H1 (cell line): ENCODE data around the gene TCF25. TPM values are rescaled to one million over a fixed set of nuclear protein-coding genes. Genes with fewer than 3 reads are reported as not detected.

Experiments
- CTCF ChIA-PET: fragments of 300-600 bp; sonication (Branson Sonifier 250); formaldehyde crosslinking; loops from one replicate; lab custom pipeline; 2021; ENCODE audit not compliant: partially characterized antibody; lab: Charles Lee
- POLR2A ChIA-PET: fragments of 300-600 bp; sonication (Branson Sonifier 250); formaldehyde crosslinking; loops from one replicate; lab custom pipeline; 2021; ENCODE audit warnings: inconsistent platforms; ENCODE audit not compliant: partially characterized antibody; lab: Charles Lee
- DNase-seq, 2 experiments: peaks; one replicate each; pipeline versions ENCODE4 v3.0.0 to v3.0.0-alpha.2; 2010 to 2022; ENCODE audit warnings: low spot score in 2 of 2, low read depth in 1 of 2, mixed read lengths in 1 of 2
- FAIRE-seq: peaks from 2 replicates; lab custom pipeline; 2011; peaks lifted over from hg19 to GRCh38; lab: Jason Lieb, UNC
- H2AFZ ChIP-seq: 2 replicates; pipeline ENCODE4 v1.8.1; 2012; ENCODE audit warnings: low read length, inconsistent platforms
- H2AK5ac ChIP-seq: 2 replicates; pipeline ENCODE4 v1.6.1; 2013; ENCODE audit warnings: low read depth, low read length
- H2BK120ac ChIP-seq: replicated peaks from 2 replicates; pipeline ENCODE3; 2013; ENCODE audit warnings: low read depth, low read length, inconsistent platforms
- H2BK12ac ChIP-seq: 2 replicates; pipeline ENCODE4 v1.6.1; 2013; ENCODE audit warnings: low read depth, low read length
- H2BK15ac ChIP-seq: 2 replicates; pipeline ENCODE4 v1.6.1; 2013; ENCODE audit warnings: low read length
- H2BK20ac ChIP-seq: 2 replicates; pipeline ENCODE4 v1.6.1; 2013; ENCODE audit warnings: low read length
- H2BK5ac ChIP-seq: 2 replicates; pipeline ENCODE4 v1.6.1; 2013; ENCODE audit warnings: low read depth, low read length
- H3K14ac ChIP-seq: 2 replicates; pipeline ENCODE4 v1.6.1; 2013; ENCODE audit warnings: inconsistent platforms; ENCODE audit not compliant: insufficient read length
- H3K18ac ChIP-seq: 2 replicates; pipeline ENCODE4 v1.6.1; 2013; ENCODE audit warnings: low read length; ENCODE audit errors: extremely low read depth
- H3K23ac ChIP-seq: 2 replicates; pipeline ENCODE4 v1.6.1; 2013; ENCODE audit warnings: inconsistent platforms; ENCODE audit not compliant: insufficient read length
- H3K23me2 ChIP-seq: 2 replicates; pipeline ENCODE4 v1.6.1; 2013; ENCODE audit warnings: low read depth, low read length
- H3K27ac ChIP-seq: 2 replicates; pipeline ENCODE4 v1.6.1; 2011; ENCODE audit warnings: low read depth, low read length, inconsistent platforms
- H3K27me3 ChIP-seq, 4 experiments: replicated peaks in 1 of 4; 1 replicate in 1 of 4; 2 replicates in 3 of 4; pipeline versions ENCODE4 v1.6.1 to v1.8.1; 2011 to 2013; ENCODE audit warnings: low read length in 3 of 4, mild to moderate bottlenecking in 3 of 4, inconsistent platforms in 2 of 4, mixed read lengths in 2 of 4, moderate library complexity in 1 of 4; ENCODE audit not compliant: control insufficient read depth in 3 of 4, insufficient read depth in 3 of 4; ENCODE audit errors: extremely low read depth in 1 of 4
- H3K36me3 ChIP-seq, 4 experiments: 2 replicates each; pipeline versions ENCODE4 v1.6.1 to v1.8.1; 2011 to 2013; ENCODE audit warnings: mild to moderate bottlenecking in 4 of 4, low read length in 3 of 4, moderate library complexity in 2 of 4, control low read depth in 1 of 4, inconsistent platforms in 1 of 4; ENCODE audit not compliant: insufficient read depth in 4 of 4, control insufficient read depth in 2 of 4
- H3K4ac ChIP-seq: replicated peaks from 2 replicates; pipeline ENCODE3; 2013; ENCODE audit warnings: low read length, low read depth, mixed read lengths, inconsistent platforms; ENCODE audit not compliant: insufficient read length
- H3K4me1 ChIP-seq, 4 experiments: replicated peaks in 1 of 4; 1 replicate in 1 of 4; 2 replicates in 3 of 4; pipeline versions ENCODE4 v1.6.1 to v1.8.1; 2011 to 2013; ENCODE audit warnings: low read length in 3 of 4, inconsistent platforms in 2 of 4, mixed read lengths in 1 of 4; ENCODE audit not compliant: insufficient read depth in 4 of 4, control insufficient read depth in 3 of 4
- H3K4me2 ChIP-seq, 2 experiments: 2 replicates each; pipeline versions ENCODE4 v1.6.1 to v1.8.1; 2011 to 2013; ENCODE audit warnings: low read depth in 2 of 2, low read length in 2 of 2, control low read depth in 1 of 2, inconsistent platforms in 1 of 2, mild to moderate bottlenecking in 1 of 2; ENCODE audit not compliant: insufficient read depth in 1 of 2
- H3K4me3 ChIP-seq, 4 experiments: fragments of 200-600, 300-600 bp in 1 of 4; sonication (generic), shearing (Covaris generic), sonication (Bioruptor Twin) in 1 of 4; 2 replicates each; pipeline versions ENCODE4 v1.5.1 to v1.8.1; 2011 to 2016; ENCODE audit warnings: low read length in 4 of 4, low read depth in 3 of 4, control low read depth in 2 of 4, inconsistent platforms in 2 of 4, mild to moderate bottlenecking in 2 of 4, mixed read lengths in 1 of 4, moderate library complexity in 1 of 4; ENCODE audit not compliant: insufficient read depth in 2 of 4; ENCODE audit errors: extremely low read depth in 1 of 4
- H3K56ac ChIP-seq: replicated peaks from 2 replicates; pipeline ENCODE3; 2013; ENCODE audit warnings: low read depth, mild to moderate bottlenecking, mixed read lengths, low read length, inconsistent platforms; ENCODE audit not compliant: insufficient read length
- H3K79me1 ChIP-seq: 2 replicates; pipeline ENCODE4 v1.6.1; 2013; ENCODE audit warnings: low read depth, low read length, control low read depth
- H3K79me2 ChIP-seq, 2 experiments: 2 replicates each; pipeline versions ENCODE4 v1.6.1 to v1.8.1; 2012 to 2013; ENCODE audit warnings: low read length in 2 of 2, mild to moderate bottlenecking in 2 of 2, inconsistent platforms in 1 of 2; ENCODE audit not compliant: insufficient read depth in 2 of 2, control insufficient read depth in 1 of 2
- H3K9ac ChIP-seq, 4 experiments: replicated peaks in 1 of 4; 1 replicate in 1 of 4; 2 replicates in 3 of 4; pipeline versions ENCODE4 v1.6.1 to v1.8.1; 2011 to 2013; ENCODE audit warnings: low read depth in 3 of 4, low read length in 3 of 4, control low read depth in 2 of 4, mild to moderate bottlenecking in 2 of 4, moderate library complexity in 2 of 4, inconsistent platforms in 1 of 4; ENCODE audit errors: extremely low read depth in 1 of 4
- H3K9me3 ChIP-seq, 2 experiments: 2 replicates each; pipeline versions ENCODE4 v1.6.1 to v1.8.1; 2012 to 2013; ENCODE audit warnings: mild to moderate bottlenecking in 2 of 2, moderate library complexity in 2 of 2, control low read depth in 1 of 2, inconsistent platforms in 1 of 2, low read depth in 1 of 2, low read length in 1 of 2, mixed read lengths in 1 of 2; ENCODE audit not compliant: insufficient read depth in 2 of 2
- H4K20me1 ChIP-seq, 2 experiments: replicated peaks in 1 of 2; 2 replicates each; pipeline versions ENCODE3 to v1.8.1; 2011 to 2013; ENCODE audit warnings: inconsistent platforms in 2 of 2, low read length in 2 of 2, mild to moderate bottlenecking in 1 of 2; ENCODE audit not compliant: insufficient read depth in 2 of 2, control insufficient read depth in 1 of 2
- H4K5ac ChIP-seq: 2 replicates; pipeline ENCODE4 v1.6.1; 2013; ENCODE audit warnings: low read length, low read depth, mixed read lengths, inconsistent platforms; ENCODE audit not compliant: insufficient read length
- H4K8ac ChIP-seq: 2 replicates; pipeline ENCODE4 v1.8.0; 2013; ENCODE audit warnings: mild to moderate bottlenecking, moderate library complexity, low read length, inconsistent platforms; ENCODE audit not compliant: insufficient read depth; ENCODE audit errors: extremely low read depth
- H4K91ac ChIP-seq: replicated peaks from 2 replicates; pipeline ENCODE3; 2013; ENCODE audit warnings: low read length, mixed read lengths, inconsistent platforms; ENCODE audit not compliant: insufficient read length
- ASH2L ChIP-seq: fragments of 200-600, 300-600 bp; sonication (generic); IDR thresholded peaks from one replicate; pipeline ENCODE4 v1.7.1; 2017; ENCODE audit warnings: low read length
- EP300 ChIP-seq, 2 experiments: IDR thresholded peaks; 1 replicate in 1 of 2; 2 replicates in 1 of 2; pipeline ENCODE4 v1.6.1; 2011 to 2012; ENCODE audit warnings: low read depth in 2 of 2, low read length in 2 of 2, mild to moderate bottlenecking in 2 of 2, borderline replicate concordance in 1 of 2, inconsistent platforms in 1 of 2, moderate library complexity in 1 of 2
- JUND ChIP-seq: IDR thresholded peaks from 2 replicates; pipeline ENCODE4 v1.6.1; 2011; ENCODE audit warnings: mild to moderate bottlenecking, improper control_type of control experiment, low read length
- RXRA ChIP-seq: IDR thresholded peaks from 2 replicates; pipeline ENCODE4 v1.6.1; 2011; ENCODE audit warnings: low read depth, mild to moderate bottlenecking, low read length, moderate library complexity; ENCODE audit not compliant: insufficient read depth
- ZNF274 ChIP-seq: IDR thresholded peaks from 2 replicates; pipeline ENCODE4 v1.7.0; 2012; ENCODE audit warnings: low read length, borderline replicate concordance; ENCODE audit errors: extremely low read depth
- WGBS, 2 experiments: shearing (Covaris generic) in 1 of 2; methylation state at CpG; one replicate each; pipeline versions ENCODE4 v1.1.6 to v1.1.7; 2013 to 2015; ENCODE audit warnings: low lambda C conversion rate in 2 of 2, mixed read lengths in 2 of 2, inconsistent platforms in 1 of 2, low coverage in 1 of 2, missing lambda C conversion rate in 1 of 2; ENCODE audit not compliant: insufficient replicate concordance in 2 of 2, insufficient coverage in 1 of 2, insufficient read length in 1 of 2; ENCODE audit errors: extremely low coverage in 1 of 2, missing lambda C conversion rate in 1 of 2; 5-methylcytosine and 5-hydroxymethylcytosine counted together
- polyA plus RNA-seq, 7 experiments: library from polyadenylated mRNA; depleted of rRNA in 3 of 7; stranded (reverse) in 5 of 7; unstranded in 2 of 7; fragments of >200 nt in 5 of 7; fragments of 200-250 nt in 2 of 7; gene quantifications; 1 replicate in 5 of 7; 2 replicates in 1 of 7; 4 replicates in 1 of 7; pipeline versions ENCODE4 v1.2.1 to v1.2.3, GENCODE V29; 2011 to 2013; ENCODE audit warnings: missing spikeins in 2 of 7, mixed read lengths in 2 of 7
- total RNA-seq: library from RNA; stranded (reverse); fragmentation: NEBNext Ultra II Directional; extraction: Animal tissue kit (Norgen Biotek cat#: 25700); gene quantifications from 2 replicates; pipeline ENCODE4 v1.2.1, GENCODE V29; 2021

Gene TCF25
- total and polyA plus RNA-seq, 2 of the 8 experiments (the other 6 are each of a cell fraction or from before 2014, with no cell fraction given): 78.1 to 102 TPM

GRCh38 chr16:89903908-89904515, 30.6 kb downstream of the TCF25 start:
- Histone ChIP-seq H2BK20ac (no peak overlapping the region), H3K79me2 (no peaks in the 10 kb centered on the region), H3K27me3 (no peaks in the 10 kb centered on the region), H3K23ac (no peak overlapping the region), H3K56ac (no peak overlapping the region), H3K14ac (no peak overlapping the region), H3K9ac (no peak overlapping the region), H3K36me3 (peaks cover 3 to 26% (median 17%) of the 10 kb centered on the region in 4 experiments; a peak in 7 of 8 replicates), H4K8ac (no peak overlapping the region; the same call in 1 of the 2 replicates), H3K9me3 (peaks cover 0 to 19% of the 10 kb centered on the region in 2 experiments; a peak in 3 of 4 replicates), H3K4me2 (no peak overlapping the region), H4K5ac (no peak overlapping the region), H4K91ac (no peak overlapping the region), H3K4me1 (no peaks in the 10 kb centered on the region), H2BK120ac (no peak overlapping the region), H3K27ac (no peak overlapping the region), H3K18ac (no peak overlapping the region), H2BK12ac (no peak overlapping the region), H3K4me3 (no peak overlapping the region), H3K4ac (no peak overlapping the region), H2AK5ac (no peak overlapping the region), H3K23me2 (no peaks in the 10 kb centered on the region; the same call in 1 of the 2 replicates), H2AFZ (no peak overlapping the region), H2BK15ac (no peak overlapping the region), H3K79me1 (no peaks in the 10 kb centered on the region), H2BK5ac (no peak overlapping the region), H4K20me1 (peaks cover 0 to 3% of the 10 kb centered on the region in 2 experiments)
- DNase-seq (no peak), FAIRE-seq (no peak)
- TF ChIP-seq ASH2L (no peak), EP300 (IDR thresholded peaks at IDR 0.05; ENCODE audit: borderline replicate concordance in 1 of 2, low read depth in 2 of 2, low read length in 2 of 2) (no peak), ZNF274 (no peak), RXRA (no peak), JUND (no peak)
- POLR2A ChIA-PET: interaction anchor here (1.0 to 1.3 kb wide), 4 partner anchors 11 to 76 kb away, joined by 3 to 6 read pairs (median 4); partner anchors contain the start of genes SPIRE2 and TUBB3
- CTCF ChIA-PET: no interaction called here
- 94% methylated on average over 19 of the region's 19 CpGs; no CpG with 5 or more reads in 1 of the 2 experiments for WGBS, 2 experiments
